ENCODE data around the gene CDKAL1.
A peak's percentile ranks its signal among the peaks of the same experiment; 100 is the strongest.

Gene CDKAL1

GRCh38 chr6:20900389-20901160 is 366.3 kb downstream of the CDKAL1 start:
- CTCF ChIA-PET = interaction anchor here (0.6 kb wide), 1 partner anchor 313 kb away, joined by 3 read pairs; no protein-coding TSS in a partner anchor
- peaks cover 0 to 5% (median 0%) of the 10 kb centered on the region in 5 experiments for H3K9me3 ChIP-seq (ENCODE audit: control extremely low read depth in 1 of 5, control insufficient read depth in 4 of 5, insufficient read depth in 2 of 5, low read depth in 1 of 5, low read length in 4 of 5)
- 99% methylated on average over 7 of the region's 7 CpGs for WGBS (ENCODE audit: insufficient coverage)
- POLR2A ChIA-PET = no interaction called here
- no peaks in the 10 kb centered on the region for H3K27me3 ChIP-seq (replicated peaks in 2 of 5; ENCODE audit: control insufficient read depth in 4 of 5, insufficient read depth in 5 of 5, low read length in 4 of 5)
- peaks cover 0 to 3% (median under 1%) of the 10 kb centered on the region in 4 experiments for H3K36me3 ChIP-seq (ENCODE audit: control insufficient read depth in 4 of 4, insufficient read depth in 4 of 4, low read length in 3 of 4)
- no peak overlapping the region for H3K27ac ChIP-seq (ENCODE audit: insufficient read depth in 1 of 2, low read depth in 1 of 2, low read length in 2 of 2, poor library complexity in 1 of 2, severe bottlenecking in 2 of 2)
- DNase-seq = no peak
- H3K4me1 ChIP-seq (ENCODE audit: control extremely low read depth in 1 of 4, control insufficient read depth in 4 of 4, insufficient read depth in 4 of 4, low read length in 3 of 4) = no peaks in the 10 kb centered on the region
- no peak overlapping the region for H3K4me3 ChIP-seq (ENCODE audit: control insufficient read depth in 1 of 7, extremely low read depth in 1 of 7, insufficient read depth in 4 of 7, low read depth in 2 of 7, low read length in 6 of 7)

- POLR2A ChIA-PET = no interaction called here
Observed at GRCh38 chr6:20905377-20905776, 371.1 kb downstream of the CDKAL1 start.

GRCh38 chr6:20906945-20907344 is 372.7 kb downstream of the CDKAL1 start:
- DNase-seq = peak in 1 of 3 donors; percentile 5
- Histone ChIP-seq H3K4me3 (ENCODE audit: control insufficient read depth in 1 of 7, extremely low read depth in 1 of 7, insufficient read depth in 4 of 7, low read depth in 2 of 7, low read length in 6 of 7) (no peak overlapping the region), H3K27me3 (replicated peaks in 2 of 5; ENCODE audit: control insufficient read depth in 4 of 5, insufficient read depth in 5 of 5, low read length in 4 of 5) (no peaks in the 10 kb centered on the region), H3K4me1 (ENCODE audit: control extremely low read depth in 1 of 4, control insufficient read depth in 4 of 4, insufficient read depth in 4 of 4, low read length in 3 of 4) (no peaks in the 10 kb centered on the region), H3K36me3 (ENCODE audit: control insufficient read depth in 4 of 4, insufficient read depth in 4 of 4, low read length in 3 of 4) (peaks cover 0 to 3% (median under 1%) of the 10 kb centered on the region in 4 experiments), H3K27ac (ENCODE audit: insufficient read depth in 1 of 2, low read depth in 1 of 2, low read length in 2 of 2, poor library complexity in 1 of 2, severe bottlenecking in 2 of 2) (no peak overlapping the region), H3K9me3 (ENCODE audit: control extremely low read depth in 1 of 5, control insufficient read depth in 4 of 5, insufficient read depth in 2 of 5, low read depth in 1 of 5, low read length in 4 of 5) (peaks cover 0 to 8% (median 0%) of the 10 kb centered on the region in 5 experiments)
- ChIA-PET CTCF (no interaction called here), POLR2A (no interaction called here)
- 100% methylated on average over 2 of the region's 4 CpGs for WGBS (ENCODE audit: insufficient coverage)

More at GRCh38 chr6:20905377-20905776, 371.1 kb downstream of the CDKAL1 start:
- H3K9me3 ChIP-seq (ENCODE audit: control extremely low read depth in 1 of 5, control insufficient read depth in 4 of 5, insufficient read depth in 2 of 5, low read depth in 1 of 5, low read length in 4 of 5) = peaks cover 0 to 8% (median 0%) of the 10 kb centered on the region in 5 experiments
- H3K27ac ChIP-seq (ENCODE audit: insufficient read depth in 1 of 2, low read depth in 1 of 2, low read length in 2 of 2, poor library complexity in 1 of 2, severe bottlenecking in 2 of 2) = no peak overlapping the region
- H3K27me3 ChIP-seq (replicated peaks in 2 of 5; ENCODE audit: control insufficient read depth in 4 of 5, insufficient read depth in 5 of 5, low read length in 4 of 5) = no peaks in the 10 kb centered on the region
- no peak for DNase-seq
- H3K4me1 ChIP-seq (ENCODE audit: control extremely low read depth in 1 of 4, control insufficient read depth in 4 of 4, insufficient read depth in 4 of 4, low read length in 3 of 4) = no peaks in the 10 kb centered on the region
- H3K36me3 ChIP-seq (ENCODE audit: control insufficient read depth in 4 of 4, insufficient read depth in 4 of 4, low read length in 3 of 4) = peaks cover 0 to 3% (median under 1%) of the 10 kb centered on the region in 4 experiments
- 67% methylated on average over 3 of the region's 4 CpGs for WGBS (ENCODE audit: insufficient coverage)
- CTCF ChIA-PET = no interaction called here
- H3K4me3 ChIP-seq (ENCODE audit: control insufficient read depth in 1 of 7, extremely low read depth in 1 of 7, insufficient read depth in 4 of 7, low read depth in 2 of 7, low read length in 6 of 7) = no peak overlapping the region

GRCh38 chr6:20907486-20908071 is 373.3 kb downstream of the CDKAL1 start:
- POLR2A ChIA-PET = no interaction called here
- DNase-seq = no peak
- peaks cover 0 to 8% (median 0%) of the 10 kb centered on the region in 5 experiments for H3K9me3 ChIP-seq (ENCODE audit: control extremely low read depth in 1 of 5, control insufficient read depth in 4 of 5, insufficient read depth in 2 of 5, low read depth in 1 of 5, low read length in 4 of 5)
- H3K4me1 ChIP-seq (ENCODE audit: control extremely low read depth in 1 of 4, control insufficient read depth in 4 of 4, insufficient read depth in 4 of 4, low read length in 3 of 4) = no peaks in the 10 kb centered on the region
- no peak overlapping the region for H3K4me3 ChIP-seq (ENCODE audit: control insufficient read depth in 1 of 7, extremely low read depth in 1 of 7, insufficient read depth in 4 of 7, low read depth in 2 of 7, low read length in 6 of 7)
- 94% methylated on average over 5 of the region's 7 CpGs for WGBS (ENCODE audit: insufficient coverage)
- no peaks in the 10 kb centered on the region for H3K27me3 ChIP-seq (replicated peaks in 2 of 5; ENCODE audit: control insufficient read depth in 4 of 5, insufficient read depth in 5 of 5, low read length in 4 of 5)
- H3K36me3 ChIP-seq (ENCODE audit: control insufficient read depth in 4 of 4, insufficient read depth in 4 of 4, low read length in 3 of 4) = peaks cover 0 to 3% (median under 1%) of the 10 kb centered on the region in 4 experiments
- CTCF ChIA-PET = no interaction called here
- no peak overlapping the region for H3K27ac ChIP-seq (ENCODE audit: insufficient read depth in 1 of 2, low read depth in 1 of 2, low read length in 2 of 2, poor library complexity in 1 of 2, severe bottlenecking in 2 of 2)

- Histone ChIP-seq H3K27ac (ENCODE audit: insufficient read depth in 1 of 2, low read depth in 1 of 2, low read length in 2 of 2, poor library complexity in 1 of 2, severe bottlenecking in 2 of 2) (no peak overlapping the region), H3K4me3 (ENCODE audit: control insufficient read depth in 1 of 7, extremely low read depth in 1 of 7, insufficient read depth in 4 of 7, low read depth in 2 of 7, low read length in 6 of 7) (no peak overlapping the region), H3K9me3 (ENCODE audit: control extremely low read depth in 1 of 5, control insufficient read depth in 4 of 5, insufficient read depth in 2 of 5, low read depth in 1 of 5, low read length in 4 of 5) (peaks cover 0 to 12% (median 2%) of the 10 kb centered on the region in 5 experiments), H3K4me1 (ENCODE audit: control extremely low read depth in 1 of 4, control insufficient read depth in 4 of 4, insufficient read depth in 4 of 4, low read length in 3 of 4) (no peaks in the 10 kb centered on the region), H3K27me3 (replicated peaks in 2 of 5; ENCODE audit: control insufficient read depth in 4 of 5, insufficient read depth in 5 of 5, low read length in 4 of 5) (no peaks in the 10 kb centered on the region), H3K36me3 (ENCODE audit: control insufficient read depth in 4 of 4, insufficient read depth in 4 of 4, low read length in 3 of 4) (peaks cover 0 to 3% (median 1%) of the 10 kb centered on the region in 4 experiments)
- CTCF ChIA-PET = interaction anchor here (0.6 kb wide), 1 partner anchor 561 kb away, joined by 3 read pairs; no protein-coding TSS in a partner anchor
- no peak for DNase-seq
- POLR2A ChIA-PET = no interaction called here
- no CpG with 5 or more reads among the region's 2 CpGs for WGBS (ENCODE audit: insufficient coverage)
Observed at GRCh38 chr6:20909621-20910020, 375.4 kb downstream of the CDKAL1 start.

- no peak for DNase-seq
- Histone ChIP-seq H3K9me3 (ENCODE audit: control extremely low read depth in 1 of 5, control insufficient read depth in 4 of 5, insufficient read depth in 2 of 5, low read depth in 1 of 5, low read length in 4 of 5) (peaks cover 0 to 12% (median 2%) of the 10 kb centered on the region in 5 experiments), H3K27ac (ENCODE audit: insufficient read depth in 1 of 2, low read depth in 1 of 2, low read length in 2 of 2, poor library complexity in 1 of 2, severe bottlenecking in 2 of 2) (no peak overlapping the region), H3K4me1 (ENCODE audit: control extremely low read depth in 1 of 4, control insufficient read depth in 4 of 4, insufficient read depth in 4 of 4, low read length in 3 of 4) (no peaks in the 10 kb centered on the region), H3K4me3 (ENCODE audit: control insufficient read depth in 1 of 7, extremely low read depth in 1 of 7, insufficient read depth in 4 of 7, low read depth in 2 of 7, low read length in 6 of 7) (no peak overlapping the region), H3K36me3 (ENCODE audit: control insufficient read depth in 4 of 4, insufficient read depth in 4 of 4, low read length in 3 of 4) (peaks cover 0 to 7% (median 1%) of the 10 kb centered on the region in 4 experiments), H3K27me3 (replicated peaks in 2 of 5; ENCODE audit: control insufficient read depth in 4 of 5, insufficient read depth in 5 of 5, low read length in 4 of 5) (no peaks in the 10 kb centered on the region)
- ChIA-PET POLR2A (no interaction called here), CTCF (no interaction called here)
- WGBS (ENCODE audit: insufficient coverage) = 80% methylated on average over 1 of the region's 1 CpG
Observed at GRCh38 chr6:20911712-20912111, 377.5 kb downstream of the CDKAL1 start.

GRCh38 chr6:20915156-20915555 is 380.9 kb downstream of the CDKAL1 start:
- no peaks in the 10 kb centered on the region for H3K27me3 ChIP-seq (replicated peaks in 2 of 5; ENCODE audit: control insufficient read depth in 4 of 5, insufficient read depth in 5 of 5, low read length in 4 of 5)
- no peaks in the 10 kb centered on the region for H3K4me1 ChIP-seq (ENCODE audit: control extremely low read depth in 1 of 4, control insufficient read depth in 4 of 4, insufficient read depth in 4 of 4, low read length in 3 of 4)
- peak in 1 of 3 donors; percentile 1 for DNase-seq
- H3K9me3 ChIP-seq (ENCODE audit: control extremely low read depth in 1 of 5, control insufficient read depth in 4 of 5, insufficient read depth in 2 of 5, low read depth in 1 of 5, low read length in 4 of 5) = peaks cover 0 to 12% (median 2%) of the 10 kb centered on the region in 5 experiments
- ChIA-PET CTCF (no interaction called here), POLR2A (no interaction called here)
- 100% methylated on average over 1 of the region's 1 CpG for WGBS (ENCODE audit: insufficient coverage)
- peaks cover 0 to 7% (median 1%) of the 10 kb centered on the region in 4 experiments for H3K36me3 ChIP-seq (ENCODE audit: control insufficient read depth in 4 of 4, insufficient read depth in 4 of 4, low read length in 3 of 4)
- no peak overlapping the region for H3K4me3 ChIP-seq (ENCODE audit: control insufficient read depth in 1 of 7, extremely low read depth in 1 of 7, insufficient read depth in 4 of 7, low read depth in 2 of 7, low read length in 6 of 7)
- no peak overlapping the region for H3K27ac ChIP-seq (ENCODE audit: insufficient read depth in 1 of 2, low read depth in 1 of 2, low read length in 2 of 2, poor library complexity in 1 of 2, severe bottlenecking in 2 of 2)

Measured in common myeloid progenitor, CD34-positive (primary cell).